WTC11 (cell line): Measurements from ENCODE around the gene DUOX2. TPM values are rescaled to one million over a fixed set of nuclear protein-coding genes. Genes with fewer than 3 reads are reported as not detected.

Source experiments
- ATAC-seq: fragments of 200-7000 bp; cut with Tn5 transposase; 2 replicates; pipeline ENCODE4 v1.10.0; 2021; ENCODE audit warnings: mild to moderate bottlenecking, moderate library complexity
- CTCF ChIA-PET: fragments of 300-600 bp; sonication (Branson Sonifier 250); formaldehyde crosslinking; loops from one replicate; lab custom pipeline; 2021; ENCODE audit warnings: antibody characterized with exemption; lab: Charles Lee
- POLR2A ChIA-PET: fragments of 350-600 bp; sonication (Branson Sonifier 250); formaldehyde crosslinking; loops from one replicate; lab custom pipeline; 2021; ENCODE audit warnings: antibody characterized with exemption; lab: Charles Lee
- DNase-seq: peaks from one replicate; pipeline ENCODE4 v3.0.0; 2021; ENCODE audit warnings: low spot score
- H3K27ac Mint-ChIP-seq: 2 replicates; pipeline ENCODE4 v1.8.0; 2021; ENCODE audit warnings: mixed read lengths
- H3K27me3 Mint-ChIP-seq: 2 replicates; pipeline ENCODE4 v1.8.0; 2021; ENCODE audit warnings: low read depth, mild to moderate bottlenecking, moderate library complexity, mixed read lengths
- H3K36me3 Mint-ChIP-seq: 2 replicates; pipeline ENCODE4 v1.8.0; 2021; ENCODE audit warnings: mixed read lengths
- H3K4me1 Mint-ChIP-seq: 2 replicates; pipeline ENCODE4 v1.8.0; 2022; ENCODE audit warnings: mixed read lengths
- H3K4me3 Mint-ChIP-seq: 2 replicates; pipeline ENCODE4 v1.8.0; 2021; ENCODE audit warnings: mild to moderate bottlenecking, moderate library complexity, mixed read lengths
- H3K9me3 Mint-ChIP-seq: 2 replicates; pipeline ENCODE4 v1.8.0; 2021; ENCODE audit warnings: mixed read lengths
- ATF3 ChIP-seq: sonication (generic); formaldehyde crosslinking; conservative IDR thresholded peaks from 2 replicates; pipeline ENCODE4 v1.8.1; 2022; ENCODE audit warnings: mild to moderate bottlenecking, missing genetic modification reagents
- CBFB ChIP-seq: sonication (generic); formaldehyde crosslinking; IDR thresholded peaks from 2 replicates; pipeline ENCODE4 v1.8.1; 2022; ENCODE audit warnings: mild to moderate bottlenecking, low read depth, missing genetic modification reagents
- E2F1 ChIP-seq: sonication (generic); formaldehyde crosslinking; IDR thresholded peaks from 2 replicates; pipeline ENCODE4 v1.8.0; 2022; ENCODE audit warnings: mild to moderate bottlenecking, missing genetic modification reagents
- E2F5 ChIP-seq: sonication (generic); formaldehyde crosslinking; IDR thresholded peaks from 2 replicates; pipeline ENCODE4 v1.8.1; 2022; ENCODE audit warnings: mild to moderate bottlenecking, moderate library complexity, missing genetic modification reagents
- EMX1 ChIP-seq: fragments of 250-450 bp; sonication (Bioruptor Pico); IDR thresholded peaks from 2 replicates; pipeline ENCODE4 v1.8.0; 2021; ENCODE audit warnings: mild to moderate bottlenecking
- ERG ChIP-seq: fragments of 250-450 bp; sonication (Bioruptor Pico); IDR thresholded peaks from 2 replicates; pipeline ENCODE4 v1.8.0; 2021; ENCODE audit warnings: mild to moderate bottlenecking
- FOXJ3 ChIP-seq: sonication (generic); formaldehyde crosslinking; IDR thresholded peaks from 2 replicates; pipeline ENCODE4 v1.9.0; 2021; ENCODE audit warnings: missing genetic modification reagents, mild to moderate bottlenecking, borderline replicate concordance
- IRF2 ChIP-seq: sonication (generic); formaldehyde crosslinking; IDR thresholded peaks from 2 replicates; pipeline ENCODE4 v1.8.0; 2022; ENCODE audit warnings: low read depth, missing genetic modification reagents, borderline replicate concordance
- JUN ChIP-seq: sonication (generic); formaldehyde crosslinking; IDR thresholded peaks from 2 replicates; pipeline ENCODE4 v1.8.0; 2023; ENCODE audit warnings: mild to moderate bottlenecking, missing genetic modification reagents
- MYBL2 ChIP-seq: sonication (generic); formaldehyde crosslinking; IDR thresholded peaks from 2 replicates; pipeline ENCODE4 v1.8.1; 2023; ENCODE audit warnings: mild to moderate bottlenecking, moderate library complexity, missing genetic modification reagents
- NFYB ChIP-seq: sonication (generic); formaldehyde crosslinking; conservative IDR thresholded peaks from 2 replicates; pipeline ENCODE4 v1.8.0; 2022; ENCODE audit warnings: low read depth, missing genetic modification reagents
- PRRX2 ChIP-seq: fragments of 250-450 bp; sonication (Bioruptor Pico); IDR thresholded peaks from 2 replicates; pipeline ENCODE4 v1.8.0; 2021; ENCODE audit warnings: mild to moderate bottlenecking
- RELA ChIP-seq: sonication (generic); formaldehyde crosslinking; IDR thresholded peaks from 2 replicates; pipeline ENCODE4 v1.8.1; 2022; ENCODE audit warnings: missing genetic modification reagents, mild to moderate bottlenecking, borderline replicate concordance
- SMAD4 ChIP-seq: sonication (generic); formaldehyde crosslinking; IDR thresholded peaks from 2 replicates; pipeline ENCODE4 v1.8.0; 2022; ENCODE audit warnings: mild to moderate bottlenecking, missing genetic modification reagents
- TEAD4 ChIP-seq: sonication (generic); formaldehyde crosslinking; IDR thresholded peaks from 2 replicates; pipeline ENCODE4 v1.8.0; 2022; ENCODE audit warnings: mild to moderate bottlenecking, missing genetic modification reagents
- ZNF532 ChIP-seq: fragments of 250-450 bp; sonication (Bioruptor Pico); IDR thresholded peaks from 2 replicates; pipeline ENCODE4 v1.9.0; 2021; ENCODE audit warnings: mild to moderate bottlenecking, borderline replicate concordance
- total RNA-seq: library from RNA; stranded (reverse); gene quantifications from 3 replicates; pipeline ENCODE4 v1.2.3, GENCODE V29; 2021
- TF ChIP-seq, protein P1 (sequence below): fragments of 200-600 bp; IDR thresholded peaks from 2 replicates; pipeline ENCODE4 v1.8.0; 2022; ENCODE audit warnings: antibody characterized with exemption
- TF ChIP-seq, protein P2 (sequence below): sonication (generic); formaldehyde crosslinking; IDR thresholded peaks from 2 replicates; pipeline ENCODE4 v1.8.1; 2023; ENCODE audit warnings: mild to moderate bottlenecking, missing genetic modification reagents, moderate library complexity
- TF ChIP-seq, protein P3 (sequence below): sonication (generic); formaldehyde crosslinking; IDR thresholded peaks from 2 replicates; pipeline ENCODE4 v1.8.1; 2023; ENCODE audit warnings: mild to moderate bottlenecking, missing genetic modification reagents, moderate library complexity
- TF ChIP-seq, protein P4 (sequence below): sonication (generic); formaldehyde crosslinking; IDR thresholded peaks from 2 replicates; pipeline ENCODE4 v1.8.0; 2023; ENCODE audit warnings: mild to moderate bottlenecking, missing genetic modification reagents

Gene DUOX2
- total RNA-seq, 1 experiment from 2014 or later = 0.13 TPM

DNA sequence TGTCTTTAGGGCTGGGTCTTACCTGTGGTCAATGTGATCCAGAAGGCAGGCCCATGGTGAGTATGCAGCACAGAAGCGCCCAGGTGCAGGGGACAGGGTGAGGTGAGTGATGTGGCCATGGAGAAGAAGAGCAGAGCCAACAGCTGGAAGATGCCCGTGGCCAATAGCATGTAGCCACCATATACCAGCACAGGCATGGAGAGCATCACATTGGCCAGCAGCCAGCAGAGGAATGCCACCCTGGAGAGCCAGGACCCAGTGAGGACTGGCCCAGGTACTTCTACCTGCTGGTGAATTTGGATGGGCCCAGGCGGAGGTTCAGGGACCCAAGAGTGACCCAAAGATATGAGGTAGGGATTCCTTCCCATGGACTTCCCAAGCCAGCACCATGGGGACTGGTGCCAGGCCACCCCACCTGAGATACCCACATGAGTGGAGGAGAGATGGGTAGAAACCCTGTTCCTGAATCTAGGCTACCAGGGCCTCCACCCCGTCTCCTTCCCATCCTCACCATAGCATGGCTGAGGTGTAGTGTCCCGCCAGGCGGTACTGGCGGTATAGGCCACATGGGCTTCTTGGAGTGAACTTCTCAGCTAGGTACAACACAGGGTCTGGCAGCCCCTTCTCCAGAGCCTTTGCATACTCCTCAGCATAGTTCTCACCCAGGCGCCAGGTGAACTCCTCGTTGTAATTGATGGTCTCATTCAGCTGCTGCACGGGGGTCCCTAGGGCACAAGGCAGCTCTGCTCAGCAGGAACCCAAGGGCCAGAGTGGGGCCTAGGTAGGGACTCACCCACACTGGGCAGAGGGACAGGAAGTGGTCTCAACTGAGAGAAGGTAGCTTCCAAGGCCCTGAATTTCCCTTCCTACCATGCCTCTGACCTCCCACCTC lies 6.4 kb upstream of the DUOX2 start:
- CTCF ChIA-PET = interaction anchor here (1.1 kb wide), 1 partner anchor 11 kb away, joined by 4 read pairs; no protein-coding TSS in a partner anchor
- peaks cover 15% of the 10 kb centered on the region for H3K4me1 Mint-ChIP-seq
- TF ChIP-seq IRF2 (CRISPR knock-in tag) (no peak), JUN (CRISPR knock-in tag) (no peak), NFYB (CRISPR knock-in tag) (no peak), ATF3 (no peak), CBFB (CRISPR knock-in tag) (no peak), ERG (no peak), E2F1 (CRISPR knock-in tag) (no peak), E2F5 (no peak), RELA (CRISPR knock-in tag) (no peak), MYBL2 (CRISPR knock-in tag) (no peak), PRRX2 (CRISPR knock-in tag) (no peak), EMX1 (CRISPR knock-in tag) (no peak), ZNF532 (CRISPR knock-in tag) (no peak), SMAD4 (no peak), FOXJ3 (CRISPR knock-in tag) (no peak), TEAD4 (CRISPR knock-in tag) (no peak)
- TF ChIP-seq, protein P1, sequence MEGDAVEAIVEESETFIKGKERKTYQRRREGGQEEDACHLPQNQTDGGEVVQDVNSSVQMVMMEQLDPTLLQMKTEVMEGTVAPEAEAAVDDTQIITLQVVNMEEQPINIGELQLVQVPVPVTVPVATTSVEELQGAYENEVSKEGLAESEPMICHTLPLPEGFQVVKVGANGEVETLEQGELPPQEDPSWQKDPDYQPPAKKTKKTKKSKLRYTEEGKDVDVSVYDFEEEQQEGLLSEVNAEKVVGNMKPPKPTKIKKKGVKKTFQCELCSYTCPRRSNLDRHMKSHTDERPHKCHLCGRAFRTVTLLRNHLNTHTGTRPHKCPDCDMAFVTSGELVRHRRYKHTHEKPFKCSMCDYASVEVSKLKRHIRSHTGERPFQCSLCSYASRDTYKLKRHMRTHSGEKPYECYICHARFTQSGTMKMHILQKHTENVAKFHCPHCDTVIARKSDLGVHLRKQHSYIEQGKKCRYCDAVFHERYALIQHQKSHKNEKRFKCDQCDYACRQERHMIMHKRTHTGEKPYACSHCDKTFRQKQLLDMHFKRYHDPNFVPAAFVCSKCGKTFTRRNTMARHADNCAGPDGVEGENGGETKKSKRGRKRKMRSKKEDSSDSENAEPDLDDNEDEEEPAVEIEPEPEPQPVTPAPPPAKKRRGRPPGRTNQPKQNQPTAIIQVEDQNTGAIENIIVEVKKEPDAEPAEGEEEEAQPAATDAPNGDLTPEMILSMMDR = no peak
- TF ChIP-seq, protein P2, sequence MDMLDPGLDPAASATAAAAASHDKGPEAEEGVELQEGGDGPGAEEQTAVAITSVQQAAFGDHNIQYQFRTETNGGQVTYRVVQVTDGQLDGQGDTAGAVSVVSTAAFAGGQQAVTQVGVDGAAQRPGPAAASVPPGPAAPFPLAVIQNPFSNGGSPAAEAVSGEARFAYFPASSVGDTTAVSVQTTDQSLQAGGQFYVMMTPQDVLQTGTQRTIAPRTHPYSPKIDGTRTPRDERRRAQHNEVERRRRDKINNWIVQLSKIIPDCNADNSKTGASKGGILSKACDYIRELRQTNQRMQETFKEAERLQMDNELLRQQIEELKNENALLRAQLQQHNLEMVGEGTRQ (CRISPR knock-in tag) = no peak
- TF ChIP-seq, protein P3, sequence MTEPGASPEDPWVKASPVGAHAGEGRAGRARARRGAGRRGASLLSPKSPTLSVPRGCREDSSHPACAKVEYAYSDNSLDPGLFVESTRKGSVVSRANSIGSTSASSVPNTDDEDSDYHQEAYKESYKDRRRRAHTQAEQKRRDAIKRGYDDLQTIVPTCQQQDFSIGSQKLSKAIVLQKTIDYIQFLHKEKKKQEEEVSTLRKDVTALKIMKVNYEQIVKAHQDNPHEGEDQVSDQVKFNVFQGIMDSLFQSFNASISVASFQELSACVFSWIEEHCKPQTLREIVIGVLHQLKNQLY (CRISPR knock-in tag) = no peak
- TF ChIP-seq, protein P4, sequence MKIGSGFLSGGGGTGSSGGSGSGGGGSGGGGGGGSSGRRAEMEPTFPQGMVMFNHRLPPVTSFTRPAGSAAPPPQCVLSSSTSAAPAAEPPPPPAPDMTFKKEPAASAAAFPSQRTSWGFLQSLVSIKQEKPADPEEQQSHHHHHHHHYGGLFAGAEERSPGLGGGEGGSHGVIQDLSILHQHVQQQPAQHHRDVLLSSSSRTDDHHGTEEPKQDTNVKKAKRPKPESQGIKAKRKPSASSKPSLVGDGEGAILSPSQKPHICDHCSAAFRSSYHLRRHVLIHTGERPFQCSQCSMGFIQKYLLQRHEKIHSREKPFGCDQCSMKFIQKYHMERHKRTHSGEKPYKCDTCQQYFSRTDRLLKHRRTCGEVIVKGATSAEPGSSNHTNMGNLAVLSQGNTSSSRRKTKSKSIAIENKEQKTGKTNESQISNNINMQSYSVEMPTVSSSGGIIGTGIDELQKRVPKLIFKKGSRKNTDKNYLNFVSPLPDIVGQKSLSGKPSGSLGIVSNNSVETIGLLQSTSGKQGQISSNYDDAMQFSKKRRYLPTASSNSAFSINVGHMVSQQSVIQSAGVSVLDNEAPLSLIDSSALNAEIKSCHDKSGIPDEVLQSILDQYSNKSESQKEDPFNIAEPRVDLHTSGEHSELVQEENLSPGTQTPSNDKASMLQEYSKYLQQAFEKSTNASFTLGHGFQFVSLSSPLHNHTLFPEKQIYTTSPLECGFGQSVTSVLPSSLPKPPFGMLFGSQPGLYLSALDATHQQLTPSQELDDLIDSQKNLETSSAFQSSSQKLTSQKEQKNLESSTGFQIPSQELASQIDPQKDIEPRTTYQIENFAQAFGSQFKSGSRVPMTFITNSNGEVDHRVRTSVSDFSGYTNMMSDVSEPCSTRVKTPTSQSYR (CRISPR knock-in tag) = no peak
- TF ChIP-seq, all 79 proteins: peak for 0
- no peaks in the 10 kb centered on the region for H3K9me3 Mint-ChIP-seq
- H3K4me3 Mint-ChIP-seq = no peak overlapping the region
- no peaks in the 10 kb centered on the region for H3K36me3 Mint-ChIP-seq
- ATAC-seq = no peak
- DNase-seq = no peak
- H3K27me3 Mint-ChIP-seq = peaks cover 96% of the 10 kb centered on the region
- no peak overlapping the region for H3K27ac Mint-ChIP-seq
- POLR2A ChIA-PET = no interaction called here
